GM12801 (cell line): Measurements from ENCODE around the gene LKAAEAR1.

Experiments
- TF ChIP-seq, protein P1 (sequence below): IDR thresholded peaks from one replicate; pipeline ENCODE4 v1.5.1; 2011; ENCODE audit warnings: control low read depth; ENCODE audit not compliant: insufficient read length; ENCODE audit errors: extremely low read depth

LKAAEAR1 gene

DNA sequence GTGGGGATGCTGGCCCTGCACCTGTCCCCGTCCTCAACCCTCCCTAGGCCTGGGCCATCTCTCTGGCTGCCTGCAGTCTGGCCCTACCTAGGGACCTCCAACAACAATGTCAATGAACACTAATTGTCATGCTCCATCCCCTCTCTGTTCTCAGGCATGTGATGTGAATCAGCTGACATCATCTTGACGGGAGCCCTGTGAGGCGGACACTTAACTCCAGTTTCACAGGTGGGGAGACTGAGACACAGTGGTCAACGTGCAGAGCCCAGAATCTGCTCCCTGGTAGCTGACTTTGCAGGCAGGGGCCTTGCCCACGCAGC, 22.0 kb downstream of the LKAAEAR1 start:
- TF ChIP-seq, protein P1, sequence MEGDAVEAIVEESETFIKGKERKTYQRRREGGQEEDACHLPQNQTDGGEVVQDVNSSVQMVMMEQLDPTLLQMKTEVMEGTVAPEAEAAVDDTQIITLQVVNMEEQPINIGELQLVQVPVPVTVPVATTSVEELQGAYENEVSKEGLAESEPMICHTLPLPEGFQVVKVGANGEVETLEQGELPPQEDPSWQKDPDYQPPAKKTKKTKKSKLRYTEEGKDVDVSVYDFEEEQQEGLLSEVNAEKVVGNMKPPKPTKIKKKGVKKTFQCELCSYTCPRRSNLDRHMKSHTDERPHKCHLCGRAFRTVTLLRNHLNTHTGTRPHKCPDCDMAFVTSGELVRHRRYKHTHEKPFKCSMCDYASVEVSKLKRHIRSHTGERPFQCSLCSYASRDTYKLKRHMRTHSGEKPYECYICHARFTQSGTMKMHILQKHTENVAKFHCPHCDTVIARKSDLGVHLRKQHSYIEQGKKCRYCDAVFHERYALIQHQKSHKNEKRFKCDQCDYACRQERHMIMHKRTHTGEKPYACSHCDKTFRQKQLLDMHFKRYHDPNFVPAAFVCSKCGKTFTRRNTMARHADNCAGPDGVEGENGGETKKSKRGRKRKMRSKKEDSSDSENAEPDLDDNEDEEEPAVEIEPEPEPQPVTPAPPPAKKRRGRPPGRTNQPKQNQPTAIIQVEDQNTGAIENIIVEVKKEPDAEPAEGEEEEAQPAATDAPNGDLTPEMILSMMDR: no peak

DNA sequence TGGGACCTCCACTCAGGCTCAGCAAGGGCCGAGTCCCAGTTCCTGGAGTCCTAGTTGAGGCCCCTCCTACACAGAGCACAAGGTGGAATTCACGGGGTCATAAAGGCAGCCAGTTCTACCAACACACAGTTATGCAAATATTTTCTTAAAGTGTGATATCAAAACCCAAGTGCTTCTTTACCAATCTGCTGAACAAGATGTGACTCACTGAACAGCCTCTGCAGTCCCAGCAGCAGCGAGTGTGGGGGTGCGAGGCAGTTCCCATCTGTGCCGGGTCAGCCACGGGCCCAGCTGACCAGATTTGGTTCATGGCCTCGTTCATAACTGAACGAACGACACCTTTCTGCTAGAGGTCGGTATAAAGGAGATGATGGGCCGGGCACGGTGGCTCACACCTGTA, 25.7 kb downstream of the LKAAEAR1 start:
- TF ChIP-seq, protein P1: no peak

DNA sequence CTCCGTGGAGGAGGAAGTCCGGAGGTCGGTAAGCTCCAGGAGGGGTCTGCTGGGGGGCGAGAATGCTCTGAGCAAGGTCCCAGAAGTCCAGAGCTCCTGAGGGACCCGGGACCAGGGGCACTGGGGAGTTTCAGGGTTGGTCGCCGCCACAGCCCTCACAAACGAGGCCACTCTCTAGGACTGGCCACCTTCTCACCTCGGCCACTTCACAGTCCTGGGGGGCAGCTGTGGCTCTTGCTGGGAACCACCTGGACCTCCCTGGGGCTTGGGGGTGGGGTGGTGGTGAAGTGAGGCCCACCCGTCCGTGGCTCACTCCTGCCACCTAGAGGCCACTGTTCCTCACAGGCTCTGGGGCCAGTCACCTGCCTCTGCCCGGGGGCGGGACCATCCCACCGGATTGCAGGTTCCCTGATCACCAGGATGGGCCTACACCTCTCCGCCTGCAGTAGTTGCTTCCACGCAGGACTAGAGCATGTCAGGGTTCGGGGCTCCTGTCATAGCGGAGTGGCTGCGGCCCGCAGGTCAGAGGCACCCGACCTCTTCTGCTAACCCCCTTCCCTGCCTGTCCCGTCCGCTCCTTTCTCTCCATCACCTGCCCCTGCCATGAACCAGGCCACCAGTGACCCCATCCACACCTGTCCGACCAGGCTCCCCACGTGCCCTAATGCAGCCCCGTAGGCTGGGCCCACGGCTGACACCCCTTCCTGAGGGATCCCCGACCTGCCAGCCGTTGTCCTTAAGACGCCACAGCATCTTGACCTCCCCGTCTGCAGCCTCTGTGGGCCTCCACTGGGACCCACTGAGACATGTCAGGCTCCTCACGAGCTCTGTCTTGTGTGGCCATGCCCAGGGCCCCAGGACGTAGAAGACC, 26.3 kb downstream of the LKAAEAR1 start:
- TF ChIP-seq, protein P1: no peak

DNA sequence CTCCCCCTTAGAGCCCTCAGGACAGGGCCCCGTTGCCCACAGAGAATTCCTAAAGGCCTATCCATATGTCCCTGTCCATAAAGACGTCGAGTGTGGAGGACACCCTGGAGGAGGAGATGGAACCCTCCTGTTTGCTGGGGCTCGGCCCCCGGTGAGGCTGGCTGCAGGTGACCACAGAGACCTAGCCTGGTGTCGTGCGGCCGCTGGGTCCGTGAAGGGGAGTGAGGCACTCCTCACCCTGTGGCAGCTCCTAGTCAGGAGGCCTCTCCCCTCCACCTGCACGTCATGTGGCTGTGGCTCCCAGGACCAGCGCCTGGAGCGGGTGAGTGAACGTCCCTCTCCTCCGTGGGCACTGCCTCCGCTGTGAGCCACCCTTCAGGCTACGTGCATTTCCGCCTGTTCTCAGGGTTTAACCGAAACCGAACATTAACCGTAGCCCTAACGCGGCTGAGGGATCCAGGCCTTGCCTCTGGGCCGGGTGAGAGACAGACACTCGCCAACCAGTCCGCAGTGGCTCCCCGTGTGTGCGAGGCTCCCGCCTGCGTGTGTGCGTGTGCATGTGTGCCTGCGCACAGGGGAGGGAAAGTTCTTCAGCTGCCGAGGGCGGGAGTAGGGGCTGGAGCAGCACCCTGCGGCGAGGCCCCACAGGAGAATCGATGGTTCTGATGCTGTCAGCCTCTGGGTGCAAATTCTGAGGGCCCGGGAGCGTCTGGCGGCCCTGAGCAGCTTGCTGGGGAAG, 27.1 kb downstream of the LKAAEAR1 start:
- TF ChIP-seq, protein P1: no peak

DNA sequence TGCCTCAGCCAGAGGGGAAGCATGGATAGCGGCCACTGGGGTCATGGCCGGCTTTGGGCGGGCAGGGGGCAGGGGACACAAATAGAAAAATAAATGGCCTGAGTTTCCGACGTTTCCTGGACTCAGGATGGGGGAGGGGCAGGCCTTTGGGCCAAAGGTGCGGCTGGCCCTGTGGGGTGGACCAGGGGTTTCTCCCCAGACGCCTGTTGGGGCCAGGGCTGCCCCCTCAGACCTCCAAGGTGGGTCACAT, 27.6 kb downstream of the LKAAEAR1 start:
- TF ChIP-seq, protein P1: no peak

DNA sequence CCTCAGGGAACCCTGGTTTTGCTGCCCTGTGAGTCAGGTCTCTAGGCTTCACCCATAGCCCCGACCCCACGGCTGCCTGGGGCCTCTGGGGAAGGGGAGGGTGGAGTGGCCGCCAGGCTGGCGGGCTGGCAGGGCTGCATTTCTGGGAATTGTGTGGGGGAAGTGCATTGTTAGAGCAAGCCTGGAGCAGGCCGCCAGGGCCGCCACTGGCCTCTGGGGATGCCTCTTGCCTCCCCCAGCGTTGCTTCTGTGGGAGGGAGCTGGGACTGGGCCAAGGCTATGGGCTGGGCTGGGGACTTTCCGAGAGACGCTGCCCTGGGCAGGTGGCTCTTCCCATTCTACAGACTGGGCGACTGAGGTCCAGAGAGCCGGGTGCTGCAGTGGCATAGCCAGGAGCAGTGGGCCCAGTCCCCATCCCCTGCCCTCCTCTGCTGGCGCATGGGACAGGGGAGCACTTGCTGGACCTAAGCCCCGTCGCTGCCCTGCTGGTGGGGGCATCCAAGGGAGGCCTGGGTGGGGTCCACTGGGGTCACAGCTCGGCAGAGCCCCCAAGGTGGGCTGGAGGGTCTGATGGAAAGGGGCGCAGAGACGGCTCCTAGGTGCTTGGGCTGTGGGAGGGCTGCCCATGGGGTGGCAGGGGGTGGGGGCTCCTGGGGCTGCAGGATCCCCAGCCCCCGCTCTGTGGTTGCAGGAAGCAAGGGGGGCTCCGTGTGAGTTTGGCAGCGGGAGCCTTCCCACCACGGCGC, 28.1 kb downstream of the LKAAEAR1 start:
- TF ChIP-seq, protein P1: no peak

DNA sequence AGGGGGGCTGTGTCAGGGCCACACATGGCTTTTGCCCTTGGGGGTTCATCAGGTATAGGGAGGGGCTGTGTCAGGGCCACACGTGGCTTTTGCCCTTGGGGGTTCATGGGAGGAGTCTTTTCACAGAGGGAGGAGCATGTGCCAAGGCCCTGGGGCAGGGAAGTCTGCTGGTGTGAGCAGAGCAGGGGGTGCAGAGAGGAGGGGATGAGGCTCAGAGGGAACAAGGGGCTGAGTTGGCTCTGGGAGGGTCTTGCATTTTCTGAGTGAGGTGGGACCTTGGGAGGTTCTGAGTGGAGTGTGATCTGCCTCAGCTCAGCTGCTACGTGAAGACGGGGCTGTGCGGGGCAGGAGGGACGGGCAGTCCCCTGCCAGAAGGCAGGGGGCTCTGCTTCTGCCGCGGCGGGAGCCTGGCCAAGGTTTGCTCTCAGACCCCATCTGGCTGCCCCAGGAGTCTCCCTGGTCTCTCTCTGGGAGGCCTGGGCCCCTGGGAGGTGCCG, 28.8 kb downstream of the LKAAEAR1 start:
- TF ChIP-seq, protein P1: no peak
